GM18909 (cell line): ENCODE measurements around the gene PFKP.

Experiments
- ATAC-seq: cut with Tn5 transposase; IDR thresholded peaks from one replicate; pipeline ENCODE4 v1.9.1; 2021; ENCODE audit warnings: mild to moderate bottlenecking; ENCODE audit not compliant: unreplicated experiment, poor library complexity

Gene PFKP

DNA sequence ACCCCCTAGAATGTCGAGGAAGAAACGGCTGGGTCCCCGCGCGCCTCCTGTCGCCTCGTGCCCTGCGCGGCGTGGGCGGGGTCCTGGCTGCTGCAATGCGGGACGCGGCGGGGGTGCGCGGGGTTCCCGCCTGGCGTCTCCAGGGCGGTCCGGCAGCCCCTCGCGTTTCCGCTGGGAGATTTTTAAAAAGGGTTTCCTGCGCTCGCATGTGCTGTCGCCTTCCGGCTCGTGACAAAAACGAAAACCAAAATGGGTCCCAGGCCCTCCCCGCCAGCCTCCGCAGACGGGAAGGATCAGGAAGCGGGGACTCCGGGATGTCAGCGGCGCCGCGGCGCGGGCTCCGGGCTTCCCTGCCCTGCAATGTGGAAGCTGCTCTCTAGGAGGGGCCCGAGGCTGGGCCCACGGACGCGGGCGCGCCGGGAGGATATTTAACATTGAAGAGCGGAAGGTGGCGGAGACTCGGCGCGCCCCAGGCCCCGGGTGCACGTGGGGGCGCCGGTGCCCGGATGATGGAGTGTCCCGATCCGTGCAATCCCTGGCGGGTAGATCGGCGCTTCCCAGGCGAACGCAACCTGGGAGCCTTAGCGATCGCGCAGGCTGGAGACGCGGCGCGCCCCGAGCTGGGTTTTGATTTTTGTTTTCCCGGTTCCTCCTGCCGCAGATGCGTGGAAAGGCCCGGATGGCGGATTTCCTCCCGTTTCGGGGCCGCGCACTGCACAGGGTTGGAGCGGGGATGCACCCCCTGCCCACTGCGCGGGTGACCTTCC is 1.0 kb downstream of the PFKP start:
- ATAC-seq, result peak; percentile 45

- peak; percentile 29 for ATAC-seq
These were observed 1.8 kb downstream of the PFKP start for GRCh38 chr10:3068968-3069737.

DNA sequence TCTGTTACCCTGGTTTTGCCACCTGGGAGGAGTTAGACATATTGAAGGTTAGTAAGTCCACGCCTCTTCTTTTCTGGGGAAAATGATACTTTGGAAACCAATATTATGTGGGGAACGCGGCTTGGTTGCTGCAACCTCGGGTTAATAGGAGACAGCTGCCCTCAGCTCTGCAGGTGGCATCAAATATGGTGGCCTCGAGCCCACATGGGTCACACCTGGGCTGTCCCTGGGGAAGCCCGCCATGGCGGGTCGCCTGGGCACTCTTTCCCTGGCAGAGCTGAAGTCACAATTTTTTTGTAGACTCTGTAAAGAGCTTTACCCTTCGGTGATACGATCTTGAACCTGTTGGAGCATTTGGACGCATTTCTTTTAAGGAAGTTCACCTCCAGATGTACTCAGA is 2.5 kb downstream of the PFKP start:
- no peak for ATAC-seq

- ATAC-seq, result no peak
These were observed 4.3 kb downstream of the PFKP start for GRCh38 chr10:3071405-3072198.

GRCh38 chr10:3072641-3073360 is 5.5 kb downstream of the PFKP start:
- no peak for ATAC-seq

DNA sequence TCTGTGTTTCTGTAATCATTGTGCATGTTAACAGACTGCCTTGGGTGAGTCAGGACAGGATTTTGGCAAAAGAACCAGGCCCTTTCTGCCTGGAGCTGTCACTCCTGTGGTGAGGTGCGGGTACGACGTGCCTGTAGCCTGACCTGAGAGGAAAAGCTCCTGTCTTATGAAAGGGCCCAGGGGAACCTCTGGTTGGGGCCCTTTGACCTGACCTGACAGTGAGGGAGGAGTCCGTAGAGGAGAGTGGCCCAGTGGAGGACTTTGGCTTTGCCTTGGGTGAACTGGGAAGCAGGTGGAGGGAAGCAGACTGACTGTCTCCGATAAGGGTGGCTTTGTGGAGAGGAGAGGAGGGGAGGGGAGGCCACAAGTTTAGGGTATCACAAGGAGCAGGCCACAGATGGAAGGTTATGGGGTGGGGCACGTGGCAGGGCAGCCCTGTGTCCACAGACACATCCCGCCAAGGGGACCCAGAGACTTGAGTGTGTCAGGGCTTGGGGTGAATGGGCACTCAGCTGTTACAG is 6.9 kb downstream of the PFKP start:
- no peak for ATAC-seq

DNA sequence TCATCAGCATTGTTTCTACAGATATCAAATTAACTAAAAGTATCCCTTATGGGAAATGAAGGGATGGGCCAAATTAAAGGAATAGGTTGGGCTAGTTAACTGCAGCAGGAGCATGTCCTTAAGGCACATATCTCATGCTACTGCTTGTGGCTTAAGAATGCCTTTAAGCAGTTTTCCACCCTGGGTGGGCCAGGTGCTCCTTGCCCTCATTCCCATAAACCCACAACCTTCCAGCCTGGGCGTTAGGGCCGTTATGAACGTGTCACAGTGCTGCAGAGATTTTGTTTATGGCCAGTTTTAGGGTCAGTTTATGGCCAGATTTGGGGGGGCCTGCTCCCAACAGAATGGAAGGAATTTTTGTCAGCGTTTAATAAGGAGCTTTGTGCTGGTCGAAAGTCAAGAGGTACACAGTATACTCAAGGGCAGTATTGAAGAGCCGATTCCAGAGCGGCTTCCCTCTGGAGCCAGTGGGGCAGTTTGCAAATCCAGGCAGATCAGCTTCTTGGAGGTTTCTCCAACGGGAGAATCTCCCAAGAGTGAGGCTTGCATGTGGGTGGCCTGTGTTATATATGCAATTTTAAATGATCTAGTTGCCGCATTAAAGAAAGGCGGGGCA is 7.7 kb downstream of the PFKP start:
- ATAC-seq, result no peak

- no peak for ATAC-seq
These were observed 8.8 kb downstream of the PFKP start for GRCh38 chr10:3076138-3076537.

DNA sequence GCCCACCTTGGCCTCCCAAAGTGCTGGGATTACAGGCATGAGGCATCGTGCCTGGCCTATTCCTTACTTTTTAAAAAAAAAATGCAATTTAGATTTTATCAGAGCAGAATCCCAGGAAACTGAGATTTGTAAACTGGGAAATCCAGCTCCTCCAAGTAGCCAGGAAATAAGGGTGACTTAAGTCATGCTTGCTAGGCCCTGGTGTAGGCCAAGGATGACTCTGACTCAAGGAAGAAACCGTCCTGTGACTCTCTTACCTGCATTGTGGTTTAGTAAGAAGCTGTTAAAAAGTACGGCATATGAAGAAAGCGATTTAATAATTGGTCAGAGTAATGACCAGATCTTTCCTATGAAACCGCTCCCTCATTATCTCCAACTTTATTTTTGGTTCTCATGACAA is 10.2 kb downstream of the PFKP start:
- ATAC-seq, result no peak

DNA sequence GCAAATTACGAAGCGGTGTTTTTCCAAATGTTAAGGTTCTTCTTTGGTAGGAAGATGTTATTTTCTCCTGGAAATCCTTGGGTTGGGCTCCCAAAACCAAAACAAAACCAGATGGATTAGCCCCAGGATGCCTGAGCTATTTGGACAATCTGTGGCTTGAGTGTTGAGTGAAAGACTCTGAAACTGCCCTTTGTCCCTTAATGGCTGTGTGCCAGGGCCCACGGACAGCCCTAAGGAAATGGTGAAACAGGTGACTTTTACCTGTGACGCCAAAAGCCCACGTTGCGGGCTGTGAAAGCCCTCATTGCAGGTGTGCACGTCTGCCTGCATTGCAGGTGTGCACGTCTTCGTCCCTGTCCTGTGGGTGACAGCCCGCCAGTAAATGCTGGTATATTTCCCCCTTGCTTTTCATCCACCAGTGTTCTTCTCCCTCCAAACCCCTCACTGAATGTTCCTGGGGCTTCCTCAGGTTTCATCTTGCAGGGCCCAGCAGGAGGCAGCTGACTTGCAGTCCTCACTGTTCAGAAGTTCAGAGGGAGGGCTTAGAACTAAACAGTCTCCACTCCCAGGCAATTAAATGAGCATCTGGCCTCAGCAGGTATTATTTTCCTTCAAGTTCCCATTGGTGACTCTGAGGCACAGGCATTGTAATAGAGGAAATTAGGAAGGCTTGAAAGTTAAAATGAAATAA is 10.7 kb downstream of the PFKP start:
- ATAC-seq, result no peak

DNA sequence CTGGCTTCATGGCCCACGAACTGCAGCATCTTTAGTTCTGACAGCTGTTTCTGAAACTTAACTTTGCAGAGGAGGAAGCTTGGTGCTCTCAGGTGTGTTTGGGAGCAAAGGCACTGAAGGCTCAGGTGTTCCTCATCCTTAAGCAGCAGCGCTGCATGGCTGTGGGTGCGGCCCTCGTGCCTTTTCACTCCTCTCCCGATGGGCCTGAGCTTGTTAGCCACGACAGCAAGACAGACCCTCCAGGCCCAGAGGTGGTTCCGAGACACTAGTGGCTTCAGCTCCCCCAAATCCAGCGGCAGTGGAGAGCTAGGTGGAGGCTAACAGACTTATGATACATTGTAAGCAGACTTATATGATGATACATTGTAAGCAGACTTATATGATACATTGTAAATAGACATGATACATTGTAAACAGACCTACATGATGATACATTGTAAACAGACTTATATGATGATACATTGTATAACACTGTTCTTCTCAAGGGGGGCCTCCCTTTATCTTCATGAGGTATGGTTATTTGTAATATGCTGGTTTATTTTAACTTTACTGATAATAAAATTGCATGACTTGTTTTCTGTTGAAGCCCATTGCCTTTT is 14.1 kb downstream of the PFKP start:
- ATAC-seq, result no peak

- no peak for ATAC-seq
These were observed 14.9 kb downstream of the PFKP start for GRCh38 chr10:3082290-3082689.

GRCh38 chr10:3085785-3086567 is 18.6 kb downstream of the PFKP start:
- no peak for ATAC-seq

GRCh38 chr10:3090388-3090787 is 23.0 kb downstream of the PFKP start:
- no peak for ATAC-seq

GRCh38 chr10:3090914-3091787 is 23.8 kb downstream of the PFKP start:
- ATAC-seq, result no peak

DNA sequence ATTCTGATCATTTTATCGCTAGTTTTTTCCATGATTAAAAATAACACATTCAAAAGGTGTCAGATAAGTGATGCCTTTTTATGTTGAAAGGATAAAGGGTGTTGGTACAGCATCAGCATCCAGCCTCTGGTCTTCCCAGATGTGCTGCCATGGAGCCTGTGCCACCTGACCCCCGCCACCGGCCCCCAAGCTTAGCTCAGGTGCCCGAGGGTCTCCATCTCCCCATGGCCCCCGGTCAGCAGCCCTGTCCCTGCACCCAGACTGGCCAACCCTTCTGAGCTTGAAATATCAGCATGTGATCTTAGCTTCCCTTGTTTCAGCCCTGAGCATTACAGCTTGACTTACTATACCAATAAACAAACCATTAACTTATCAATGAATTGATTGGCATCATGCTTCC is 24.6 kb downstream of the PFKP start:
- ATAC-seq, result no peak

- no peak for ATAC-seq
These were observed 26.6 kb downstream of the PFKP start for GRCh38 chr10:3093996-3094395.
